Skeletal muscle satellite cell (primary cell): ENCODE data around the gene RPUSD1.
"Not testable (repeated sequence)": the region's sequence is repeated elsewhere in the genome, so short reads cannot be mapped to it uniquely, and the experiment has no call there.

Experiments
- H3K27me3 ChIP-seq: 2 replicates; pipeline ENCODE4 v1.7.0; 2013; ENCODE audit warnings: low read length; ENCODE audit not compliant: control insufficient read depth, insufficient read depth
- H3K36me3 ChIP-seq: 2 replicates; pipeline ENCODE4 v1.7.0; 2013; ENCODE audit warnings: mild to moderate bottlenecking, control low read depth, low read length; ENCODE audit not compliant: insufficient read depth
- H3K4me1 ChIP-seq: 2 replicates; pipeline ENCODE4 v1.7.0; 2013; ENCODE audit warnings: low read length; ENCODE audit not compliant: control insufficient read depth, insufficient read depth
- H3K4me2 ChIP-seq: 2 replicates; pipeline ENCODE4 v1.7.0; 2013; ENCODE audit warnings: mild to moderate bottlenecking, low read length
- H3K4me3 ChIP-seq: 2 replicates; pipeline ENCODE4 v1.7.0; 2013; ENCODE audit warnings: low read length
- H3K9ac ChIP-seq: 2 replicates; pipeline ENCODE4 v1.7.0; 2013; ENCODE audit warnings: mild to moderate bottlenecking, low read depth, low read length, moderate library complexity
- H3K9me3 ChIP-seq: replicated peaks from 2 replicates; pipeline ENCODE4 v1.7.0; 2013; ENCODE audit warnings: mild to moderate bottlenecking, control low read depth, low read length

RPUSD1 gene

DNA sequence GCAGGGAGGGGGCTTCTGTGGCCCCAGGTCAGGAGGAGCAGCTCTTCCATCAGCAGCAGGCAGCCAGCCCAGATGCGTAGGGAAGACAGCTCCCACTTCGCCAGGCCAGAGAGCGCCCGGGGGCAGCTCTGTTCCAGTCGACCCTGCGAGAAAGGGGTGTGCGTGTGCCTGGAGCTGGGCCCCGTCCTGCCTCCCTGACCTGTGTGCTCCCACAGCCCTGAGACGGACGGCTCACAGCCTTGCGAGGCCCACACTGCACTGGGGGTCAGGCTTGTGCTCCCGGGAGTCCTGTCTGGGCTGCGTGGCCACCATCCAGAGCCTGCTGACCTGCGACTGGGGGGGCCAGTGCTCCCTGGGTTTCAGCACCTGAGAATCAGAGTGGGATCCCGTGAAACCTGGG is 28.1 kb downstream of the RPUSD1 start:
- no peaks in the 10 kb centered on the region for H3K36me3 ChIP-seq
- H3K27me3 ChIP-seq: peaks cover 3% of the 10 kb centered on the region
- H3K4me1 ChIP-seq: peaks cover 6% of the 10 kb centered on the region
- no peaks in the 10 kb centered on the region for H3K9me3 ChIP-seq
- no peak overlapping the region for H3K4me2 ChIP-seq
- H3K9ac ChIP-seq: no peak overlapping the region
- H3K4me3 ChIP-seq: no peak overlapping the region

DNA sequence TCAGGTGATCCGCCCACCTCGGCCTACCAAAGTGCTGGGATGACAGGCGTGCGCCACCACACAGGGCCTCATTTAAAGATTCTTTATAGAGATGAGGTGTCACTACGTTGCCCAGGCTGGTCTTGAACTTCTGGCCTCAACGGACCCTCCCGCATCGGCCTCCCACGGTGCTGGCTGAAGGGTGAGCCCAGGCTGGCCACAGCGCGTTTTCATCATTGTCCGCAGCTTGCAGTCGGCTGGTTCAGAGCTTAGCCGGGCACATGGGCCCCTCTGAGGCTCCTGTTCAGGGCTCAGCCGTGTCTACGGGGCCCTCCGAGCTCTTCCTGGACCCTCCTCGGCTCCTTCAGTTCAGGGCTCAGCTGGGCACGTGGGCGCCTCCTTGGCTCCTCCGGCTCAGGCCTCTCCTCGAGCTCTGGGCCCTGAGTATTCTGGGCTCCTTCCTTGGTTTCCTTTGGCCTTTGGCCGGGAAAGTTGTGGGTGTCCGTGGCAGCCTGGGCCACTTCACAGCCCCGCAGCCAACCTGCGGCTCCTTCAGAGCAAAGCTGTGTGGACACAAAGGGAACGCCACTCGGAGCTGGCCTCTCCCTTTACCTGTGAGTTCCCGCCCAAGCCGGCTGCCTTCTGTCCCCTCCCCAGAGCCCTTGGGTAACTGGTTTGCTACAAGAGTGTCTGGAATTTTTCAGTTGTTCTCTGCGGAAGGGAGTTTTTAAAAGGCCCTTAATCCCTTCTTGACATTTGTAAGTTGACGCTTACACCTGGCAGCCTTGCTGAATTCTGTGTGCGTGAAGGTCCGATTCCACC is 28.9 kb downstream of the RPUSD1 start:
- Histone ChIP-seq H3K4me1 (peaks cover 6% of the 10 kb centered on the region), H3K9me3 (no peaks in the 10 kb centered on the region), H3K27me3 (peaks cover 3% of the 10 kb centered on the region), H3K4me2 (no peak overlapping the region), H3K36me3 (no peaks in the 10 kb centered on the region), H3K9ac (no peak overlapping the region), H3K4me3 (no peak overlapping the region)

DNA sequence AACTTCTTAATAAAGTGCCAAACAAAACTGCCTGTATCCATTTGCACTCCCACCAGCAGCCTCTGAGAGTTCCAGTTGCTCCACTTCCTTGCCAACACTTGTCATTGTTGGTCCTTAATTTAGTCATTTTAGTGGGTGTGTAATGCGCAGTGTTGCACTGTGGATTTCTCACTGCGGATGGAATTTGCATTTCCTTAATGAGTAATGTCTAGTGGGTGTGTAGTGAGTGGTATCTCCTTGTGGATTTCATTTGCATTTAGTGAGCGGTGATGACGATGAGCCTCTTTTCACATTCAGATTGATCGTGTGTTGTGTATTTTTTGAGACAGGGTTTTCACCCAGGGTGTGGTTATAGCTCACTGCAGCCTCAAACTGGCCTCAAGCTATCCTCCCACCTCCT is 31.8 kb downstream of the RPUSD1 start:
- Histone ChIP-seq H3K27me3 (peaks cover 23% of the 10 kb centered on the region), H3K4me2 (no peak overlapping the region), H3K4me3 (no peak overlapping the region), H3K4me1 (peaks cover 6% of the 10 kb centered on the region), H3K36me3 (no peaks in the 10 kb centered on the region), H3K9ac (no peak overlapping the region), H3K9me3 (no peaks in the 10 kb centered on the region)

DNA sequence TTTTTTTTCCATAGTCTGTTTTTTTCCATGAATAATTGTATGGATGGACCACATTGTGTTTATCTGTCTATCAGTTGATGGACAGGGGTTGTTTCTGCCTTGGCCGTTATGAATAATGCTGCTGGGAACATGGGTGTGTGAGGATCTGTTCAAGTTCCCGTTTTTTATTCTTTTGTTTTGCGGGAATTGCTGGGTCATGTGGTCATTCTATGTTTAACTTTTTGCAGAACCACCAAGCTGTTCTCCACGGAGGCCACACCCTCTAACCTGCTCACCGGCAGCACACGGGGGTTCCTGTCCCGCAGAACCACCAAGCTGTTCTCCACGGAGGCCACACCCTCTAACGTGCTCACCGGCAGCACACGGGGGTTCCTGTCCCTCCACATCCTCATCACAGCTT is 33.5 kb downstream of the RPUSD1 start:
- no peaks in the 10 kb centered on the region for H3K4me1 ChIP-seq
- no peaks in the 10 kb centered on the region for H3K9me3 ChIP-seq
- H3K9ac ChIP-seq: no peak overlapping the region
- H3K36me3 ChIP-seq: no peaks in the 10 kb centered on the region
- no peak overlapping the region for H3K4me3 ChIP-seq
- no peak overlapping the region for H3K4me2 ChIP-seq
- H3K27me3 ChIP-seq: peaks cover 29% of the 10 kb centered on the region

DNA sequence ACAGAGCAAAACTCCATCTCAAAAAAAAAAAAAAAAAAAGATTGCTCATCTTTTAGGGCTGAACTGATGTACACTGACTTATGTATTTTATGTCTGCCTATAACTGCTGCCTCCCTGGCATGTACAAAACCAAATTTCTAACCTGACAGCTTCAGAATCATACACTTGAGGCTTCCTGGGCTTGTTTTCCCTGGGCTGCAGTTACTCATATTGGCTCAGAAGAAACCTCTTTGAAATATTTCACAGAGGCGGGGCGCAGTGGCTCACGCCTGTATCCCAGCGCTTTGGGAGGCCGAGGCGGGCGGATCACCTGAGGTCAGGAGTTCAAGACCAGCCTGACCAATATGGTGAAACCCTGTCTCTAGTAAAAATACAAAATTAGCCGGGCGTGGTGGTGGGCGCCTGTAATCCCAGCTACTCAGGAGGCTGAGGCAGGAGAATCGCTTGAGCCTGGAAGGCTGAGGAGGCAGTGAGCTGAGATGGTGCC is 34.0 kb downstream of the RPUSD1 start:
- not testable (repeated sequence) for H3K4me3 ChIP-seq, H3K9me3 ChIP-seq, H3K36me3 ChIP-seq, H3K9ac ChIP-seq, H3K4me1 ChIP-seq, H3K4me2 ChIP-seq
- peaks cover 29% of the 10 kb centered on the region for H3K27me3 ChIP-seq

- Histone ChIP-seq H3K9ac (no peak overlapping the region), H3K27me3 (peaks cover 29% of the 10 kb centered on the region), H3K4me1 (no peaks in the 10 kb centered on the region), H3K36me3 (no peaks in the 10 kb centered on the region), H3K4me3 (no peak overlapping the region), H3K4me2 (no peak overlapping the region), H3K9me3 (no peaks in the 10 kb centered on the region)
These were observed 36.2 kb downstream of the RPUSD1 start for GRCh38 chr16:752007-752312.

GRCh38 chr16:751152-752006 is 36.8 kb downstream of the RPUSD1 start:
- peaks cover 29% of the 10 kb centered on the region for H3K27me3 ChIP-seq
- no peak overlapping the region for H3K9ac ChIP-seq
- H3K4me2 ChIP-seq: no peak overlapping the region
- no peak overlapping the region for H3K4me3 ChIP-seq
- H3K9me3 ChIP-seq: no peaks in the 10 kb centered on the region
- no peaks in the 10 kb centered on the region for H3K36me3 ChIP-seq
- no peaks in the 10 kb centered on the region for H3K4me1 ChIP-seq

GRCh38 chr16:750485-750884 is 37.7 kb downstream of the RPUSD1 start:
- no peaks in the 10 kb centered on the region for H3K36me3 ChIP-seq

DNA sequence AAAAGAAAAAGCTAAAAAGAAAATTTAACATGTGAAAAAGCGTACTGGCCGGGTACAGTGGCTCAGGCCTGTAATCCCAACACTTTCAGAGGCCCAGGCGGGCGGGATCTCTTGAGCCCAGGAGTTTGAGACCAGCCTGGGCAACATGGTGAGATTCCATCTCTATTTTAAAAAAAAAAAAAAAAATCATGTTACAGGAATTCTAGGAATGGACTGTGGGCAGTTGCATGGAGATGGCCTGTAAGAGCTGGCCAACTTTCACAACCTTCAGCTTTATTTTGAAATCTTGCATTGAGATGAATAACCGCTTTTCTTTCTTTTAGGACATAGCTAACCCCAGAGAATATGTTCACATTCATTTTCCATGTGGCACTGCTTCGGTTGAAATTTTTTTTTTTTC is 39.2 kb downstream of the RPUSD1 start:
- Histone ChIP-seq H3K36me3 (no peaks in the 10 kb centered on the region), H3K4me2 (no peak overlapping the region), H3K27me3 (peaks cover 29% of the 10 kb centered on the region), H3K9me3 (no peaks in the 10 kb centered on the region), H3K9ac (no peak overlapping the region), H3K4me1 (no peaks in the 10 kb centered on the region), H3K4me3 (no peak overlapping the region)

More at GRCh38 chr16:750485-750884, 37.7 kb downstream of the RPUSD1 start:
- Histone ChIP-seq H3K4me1 (no peaks in the 10 kb centered on the region), H3K27me3 (peaks cover 29% of the 10 kb centered on the region), H3K4me3 (no peak overlapping the region), H3K4me2 (no peak overlapping the region), H3K9me3 (no peaks in the 10 kb centered on the region), H3K9ac (no peak overlapping the region)

- Histone ChIP-seq H3K9me3 (no peaks in the 10 kb centered on the region), H3K36me3 (no peaks in the 10 kb centered on the region), H3K4me2 (no peak overlapping the region), H3K9ac (no peak overlapping the region), H3K27me3 (peaks cover 24% of the 10 kb centered on the region), H3K4me1 (no peaks in the 10 kb centered on the region), H3K4me3 (no peak overlapping the region)
These were observed 40.0 kb downstream of the RPUSD1 start for GRCh38 chr16:747978-748746.

DNA sequence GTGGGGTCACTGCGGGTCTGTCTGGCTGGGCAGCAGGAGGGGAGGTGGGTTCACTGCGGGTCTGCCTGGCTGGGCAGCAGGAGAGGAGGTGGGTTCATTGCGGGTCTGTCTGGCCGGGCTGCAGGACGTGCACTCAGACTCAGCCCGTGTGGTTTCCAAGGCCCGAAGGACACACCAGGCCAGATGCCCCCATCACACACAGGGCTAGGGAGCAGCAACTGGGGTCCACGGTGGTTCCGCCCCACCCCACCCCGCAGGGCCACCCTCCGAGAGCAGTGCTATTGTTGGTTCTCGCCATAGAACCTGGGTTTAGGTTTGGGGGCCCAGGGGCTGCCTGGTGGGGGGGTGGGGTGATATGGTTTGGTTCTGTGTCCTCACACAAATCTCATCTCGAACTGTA is 41.5 kb downstream of the RPUSD1 start:
- H3K4me1 ChIP-seq: no peaks in the 10 kb centered on the region
- H3K4me2 ChIP-seq: no peak overlapping the region
- H3K9ac ChIP-seq: no peak overlapping the region
- H3K36me3 ChIP-seq: no peaks in the 10 kb centered on the region
- H3K27me3 ChIP-seq: peaks cover 11% of the 10 kb centered on the region
- H3K4me3 ChIP-seq: no peak overlapping the region
- H3K9me3 ChIP-seq: no peaks in the 10 kb centered on the region
